PC-3 (cell line): ENCODE data around the gene TRIM10. TPM values are rescaled to one million over a fixed set of nuclear protein-coding genes. Genes with fewer than 3 reads are reported as not detected.

Source experiments
- ATAC-seq: fragments of 200-7000 bp; cut with Tn5 transposase; 2 replicates; pipeline ENCODE4 v1.9.1; 2020; ENCODE audit warnings: mild to moderate bottlenecking, moderate library complexity
- BruUV-seq: library from RNA; stranded (reverse); fragments of 400-500 nt; replicated peaks from 2 replicates; lab custom pipeline; 2021; lab: Mats Ljungman, UMichigan
- CTCF ChIA-PET: fragments of 300-600 bp; sonication (Branson Sonifier 250); formaldehyde crosslinking; loops from one replicate; lab custom pipeline; 2022; ENCODE audit warnings: antibody characterized with exemption; lab: Charles Lee
- POLR2A ChIA-PET: fragments of 300-600 bp; sonication (Branson Sonifier 250); formaldehyde crosslinking; loops from one replicate; lab custom pipeline; 2022; ENCODE audit warnings: antibody characterized with exemption; ENCODE audit not compliant: unreplicated experiment; lab: Charles Lee
- DNase-seq: peaks from one replicate; pipeline ENCODE4 v3.0.0-alpha.2; 2015
- H2AFZ ChIP-seq: fragments of 300-600 bp; sonication (generic); 2 replicates; pipeline ENCODE4 v1.6.0; 2016; ENCODE audit warnings: antibody characterized with exemption, low read length
- H3F3A ChIP-seq: fragments of 300-600 bp; sonication (generic); one replicate; pipeline ENCODE4 v1.6.0; 2017; ENCODE audit warnings: antibody characterized with exemption, low read length, control low read depth, mild to moderate bottlenecking; ENCODE audit not compliant: unreplicated experiment
- H3K27ac ChIP-seq: fragments of 300-600 bp; sonication (generic); 2 replicates; pipeline ENCODE4 v1.5.1; 2016; ENCODE audit warnings: mild to moderate bottlenecking, low read length
- H3K27me3 ChIP-seq: fragments of 300-600 bp; sonication (generic); 2 replicates; pipeline ENCODE4 v1.6.1; 2016; ENCODE audit warnings: low read length, mixed read lengths
- H3K36me3 ChIP-seq: fragments of 300-600 bp; sonication (generic); 2 replicates; pipeline ENCODE4 v1.6.1; 2016; ENCODE audit warnings: low read depth, mixed run types, low read length, mixed read lengths
- H3K4me1 ChIP-seq: fragments of 300-600 bp; sonication (generic); 2 replicates; pipeline ENCODE4 v1.5.1; 2016; ENCODE audit warnings: low read length; ENCODE audit not compliant: insufficient read depth
- H3K4me2 ChIP-seq: fragments of 300-600 bp; sonication (generic); 2 replicates; pipeline ENCODE4 v1.6.0; 2016; ENCODE audit warnings: low read length
- H3K4me3 ChIP-seq: fragments of 300-600 bp; sonication (generic); 2 replicates; pipeline ENCODE4 v1.5.1; 2016; ENCODE audit warnings: mild to moderate bottlenecking, low read length, mixed read lengths
- H3K79me2 ChIP-seq: fragments of 300-600 bp; sonication (generic); 2 replicates; pipeline ENCODE4 v1.6.1; 2017; ENCODE audit warnings: low read length, mixed read lengths
- H3K9ac ChIP-seq: fragments of 300-600 bp; sonication (generic); 2 replicates; pipeline ENCODE4 v1.6.0; 2016; ENCODE audit warnings: mild to moderate bottlenecking, low read length
- H3K9me2 ChIP-seq: fragments of 300-600 bp; sonication (generic); replicated peaks from 2 replicates; pipeline ENCODE4 v1.6.1; 2016; ENCODE audit warnings: mixed run types, low read length, mixed read lengths
- H3K9me3 ChIP-seq: fragments of 300-600 bp; sonication (generic); 2 replicates; pipeline ENCODE4 v1.6.1; 2016; ENCODE audit warnings: low read length, mixed read lengths
- H4K20me1 ChIP-seq: fragments of 300-600 bp; sonication (generic); 2 replicates; pipeline ENCODE4 v1.6.1; 2016; ENCODE audit warnings: low read length, mixed read lengths
- CTCF ChIP-seq: fragments of 300-600 bp; sonication (generic); conservative IDR thresholded peaks from 2 replicates; pipeline ENCODE4 v1.5.1; 2017; ENCODE audit warnings: antibody characterized with exemption, low read depth, mild to moderate bottlenecking, low read length
- EZH2 ChIP-seq: fragments of 300-600 bp; sonication (generic); IDR thresholded peaks from one replicate; pipeline ENCODE4 v1.6.1; 2017; ENCODE audit warnings: antibody characterized with exemption, mild to moderate bottlenecking, low read length; ENCODE audit not compliant: unreplicated experiment
- EZH2phosphoT487 ChIP-seq: fragments of 300-600 bp; sonication (generic); IDR thresholded peaks from 2 replicates; pipeline ENCODE4 v1.6.1; 2018; ENCODE audit warnings: mild to moderate bottlenecking, antibody characterized with exemption, low read length, borderline replicate concordance
- intact Hi-C: fragments of 100-400 bp; cut with micrococcal nuclease; formaldehyde crosslinking; loops from 2 replicates; pipeline ENCODE4 v1.9.0; 2023
- total RNA-seq: library from RNA; depleted of rRNA; stranded (reverse); fragments of >200 nt; gene quantifications from 2 replicates; pipeline ENCODE4 v1.2.3, GENCODE V29; 2014

Gene TRIM10
- total RNA-seq, 1 experiment from 2014 or later, result not detected

GRCh38 chr6:30160008-30160784 is 815 bp downstream of the TRIM10 start:
- intact Hi-C loops, result no loop called here
- no peak for ATAC-seq
- Histone ChIP-seq H3K4me1 (peaks cover 19% of the 10 kb centered on the region), H3K36me3 (no peaks in the 10 kb centered on the region), H4K20me1 (no peaks in the 10 kb centered on the region), H3K9ac (no peak overlapping the region), H3K4me2 (no peak overlapping the region), H3K9me2 (no peaks in the 10 kb centered on the region), H3K27ac (no peak overlapping the region), H3K9me3 (no peaks in the 10 kb centered on the region), H3F3A (peaks cover 1% of the 10 kb centered on the region), H3K79me2 (no peaks in the 10 kb centered on the region), H2AFZ (no peak overlapping the region), H3K4me3 (no peak overlapping the region), H3K27me3 (no peaks in the 10 kb centered on the region)
- ChIA-PET CTCF (no interaction called here), POLR2A (no interaction called here)
- BruUV-seq, result no TSS peak
- TF ChIP-seq EZH2phosphoT487 (no peak), CTCF (no peak), EZH2 (no peak)
- no peak for DNase-seq

GRCh38 chr6:30158475-30159040 is 2.5 kb downstream of the TRIM10 start:
- no peak overlapping the region for H3K9ac ChIP-seq
- intact Hi-C loops, result no loop called here
- no peak overlapping the region for H3K4me2 ChIP-seq
- H3K4me1 ChIP-seq, result peaks cover 32% of the 10 kb centered on the region
- H3K27ac ChIP-seq, result no peak overlapping the region
- BruUV-seq, result no TSS peak
- ATAC-seq, result no peak
- no peaks in the 10 kb centered on the region for H3K9me3 ChIP-seq
- H3K36me3 ChIP-seq, result no peaks in the 10 kb centered on the region
- H3K27me3 ChIP-seq, result no peaks in the 10 kb centered on the region
- H3K9me2 ChIP-seq, result no peaks in the 10 kb centered on the region
- H3F3A ChIP-seq, result peaks cover 5% of the 10 kb centered on the region
- no peak overlapping the region for H3K4me3 ChIP-seq
- H3K79me2 ChIP-seq, result no peaks in the 10 kb centered on the region
- TF ChIP-seq CTCF, result no peak
- TF ChIP-seq EZH2, result no peak
- ChIA-PET CTCF (no interaction called here), POLR2A (no interaction called here)
- H2AFZ ChIP-seq, result no peak overlapping the region
- DNase-seq, result no peak
- no peaks in the 10 kb centered on the region for H4K20me1 ChIP-seq

GRCh38 chr6:30157999-30158398 is 3.0 kb downstream of the TRIM10 start:
- Histone ChIP-seq H3K36me3 (no peaks in the 10 kb centered on the region), H3K27me3 (no peaks in the 10 kb centered on the region), H3K9me2 (no peaks in the 10 kb centered on the region), H3K9ac (no peak overlapping the region), H2AFZ (no peak overlapping the region), H3K4me3 (no peak overlapping the region), H3K27ac (no peak overlapping the region), H3K9me3 (no peaks in the 10 kb centered on the region), H3F3A (peaks cover 5% of the 10 kb centered on the region), H3K4me1 (peaks cover 32% of the 10 kb centered on the region), H4K20me1 (no peaks in the 10 kb centered on the region), H3K4me2 (no peak overlapping the region), H3K79me2 (no peaks in the 10 kb centered on the region)
- TF ChIP-seq CTCF (no peak), EZH2 (no peak), EZH2phosphoT487 (no peak)
- ChIA-PET CTCF (no interaction called here), POLR2A (no interaction called here)
- no peak for DNase-seq
- BruUV-seq, result no TSS peak
- intact Hi-C loops, result no loop called here
- no peak for ATAC-seq
